ENCODE data around the gene LEMD2. TPM values are rescaled to one million over a fixed set of nuclear protein-coding genes. Genes with fewer than 3 reads are reported as not detected.

Gene LEMD2
- total and polyA plus RNA-seq, 2 of the 4 experiments (the other 2 are of a cell fraction), result 26.5 to 43.6 TPM

GRCh38 chr6:33733709-33734007, 55.3 kb downstream of the LEMD2 start:
- Histone ChIP-seq H2AK9ac (replicated peaks; ENCODE audit: low read depth, low read length, poor library complexity) (no peak overlapping the region), H4K5ac (ENCODE audit: low read depth, low read length) (no peak overlapping the region), H3K4me3 (ENCODE audit: insufficient read depth, low read depth, low read length) (no peak overlapping the region), H3K27ac (ENCODE audit: insufficient read depth, low read length) (no peak overlapping the region), H3K4me2 (ENCODE audit: low read depth, low read length) (no peak overlapping the region), H2AFZ (replicated peaks; ENCODE audit: low read length, poor library complexity) (no peak overlapping the region), H3K27me3 (ENCODE audit: control insufficient read depth, insufficient read depth, low read length) (peaks cover 5% of the 10 kb centered on the region; the same call in 1 of the 2 replicates), H2BK120ac (ENCODE audit: low read depth, low read length) (no peak overlapping the region), H2BK5ac (ENCODE audit: low read depth, low read length, poor library complexity, severe bottlenecking) (no peak overlapping the region), H3K79me1 (ENCODE audit: low read depth in 1 of 2, low read length in 2 of 2) (no peaks in the 10 kb centered on the region), H3K18ac (ENCODE audit: low read depth, low read length) (no peak overlapping the region), H3K56ac (ENCODE audit: extremely low read depth, insufficient read depth, low read length) (no peak overlapping the region), H2AK5ac (ENCODE audit: low read depth, low read length) (no peak overlapping the region), H3K23ac (ENCODE audit: low read depth, low read length) (no peak overlapping the region), H3K9me3 (ENCODE audit: control insufficient read depth, insufficient read depth, low read length) (no peaks in the 10 kb centered on the region), H2BK15ac (ENCODE audit: low read depth, low read length) (no peak overlapping the region), H3K9me1 (ENCODE audit: insufficient read depth, low read length) (no peaks in the 10 kb centered on the region), H3K36me3 (ENCODE audit: control insufficient read depth, insufficient read depth, low read length) (no peaks in the 10 kb centered on the region), H4K91ac (ENCODE audit: insufficient read depth, low read depth, low read length) (no peak overlapping the region), H3K4ac (ENCODE audit: low read depth, low read length) (no peak overlapping the region), H3K9ac (ENCODE audit: low read depth, low read length) (no peak overlapping the region), H2BK20ac (ENCODE audit: low read depth, low read length) (no peak overlapping the region), H3K4me1 (ENCODE audit: control insufficient read depth, insufficient read depth, low read length) (no peaks in the 10 kb centered on the region), H4K8ac (ENCODE audit: low read depth in 2 of 2, low read length in 2 of 2) (no peak overlapping the region), H4K20me1 (ENCODE audit: insufficient read depth, low read length) (no peaks in the 10 kb centered on the region), H3K14ac (replicated peaks; ENCODE audit: low read depth, low read length) (no peak overlapping the region)
- in situ Hi-C loops (cut with MboI; ENCODE audit: low sequenced_read_pairs), result no loop called here
- DNase-seq (no peak), ATAC-seq (ENCODE audit: low read depth) (no peak)
- POLR2A ChIA-PET (ENCODE audit: unreplicated experiment), result no interaction called here
- 85% methylated on average over 6 of the region's 8 CpGs; no CpG with 5 or more reads in 1 of the 2 experiments for WGBS, 2 experiments (ENCODE audit: extremely low coverage in 2 of 2, insufficient read length in 1 of 2)
- CTCF ChIA-PET, result no interaction called here
- TF ChIP-seq RFX5 (IDR thresholded peaks at IDR 0.05; ENCODE audit: low read depth, low read length) (no peak), MAFK (IDR thresholded peaks at IDR 0.05; ENCODE audit: low read depth, low read length) (no peak), SMC3 (IDR thresholded peaks at IDR 0.05; ENCODE audit: low read depth, low read length) (no peak), POLR2A (IDR thresholded peaks at IDR 0.05; ENCODE audit: low read depth, low read length) (no peak), CEBPB (IDR thresholded peaks at IDR 0.05; ENCODE audit: low read depth, low read length) (no peak), USF2 (IDR thresholded peaks at IDR 0.05; ENCODE audit: low read depth, low read length) (no peak), MXI1 (IDR thresholded peaks at IDR 0.05; ENCODE audit: borderline replicate concordance, low read depth, low read length) (no peak), ELK1 (IDR thresholded peaks at IDR 0.05; ENCODE audit: borderline replicate concordance, low read depth, low read length) (no peak), FOS (IDR thresholded peaks at IDR 0.05; ENCODE audit: low read depth, low read length) (no peak), NFE2L2 (IDR thresholded peaks at IDR 0.05; ENCODE audit: low read depth, low read length) (no peak), RCOR1 (IDR thresholded peaks at IDR 0.05; ENCODE audit: insufficient replicate concordance, low read length) (no peak)
- dilution Hi-C loops (cut with HindIII; ENCODE audit: low sequenced_read_pairs, unreplicated experiment), result no loop called here
- no TSS peak for BruUV-seq (replicated peaks)
- intact Hi-C loops (cut with micrococcal nuclease), result no loop called here
